Tibial nerve (tissue), 4 donors: ENCODE data around the gene SFXN5. TPM values are rescaled to one million over a fixed set of nuclear protein-coding genes. Genes with fewer than 3 reads are reported as not detected.
A peak's percentile ranks its signal among the peaks of the same experiment; 100 is the strongest.

ENCODE experiments used
- DNase-seq, 2 donors: peaks; one replicate each; pipeline ENCODE4 v3.0.0-alpha.2; 2019; ENCODE audit warnings: low spot score in 2 of 2
- H3K27ac ChIP-seq, 4 donors: fragments of 200-600 bp; sonication (generic) in 3 of 4; one replicate each; pipeline ENCODE4 v1.5.1; 2017 to 2019; ENCODE audit warnings: mild to moderate bottlenecking in 1 of 4
- H3K27me3 ChIP-seq, 2 donors: fragments of 200-600 bp; sonication (generic) in 1 of 2; one replicate each; pipeline versions ENCODE4 v1.5.1 to v1.6.0; 2017 to 2019
- H3K36me3 ChIP-seq, 3 donors: fragments of 200-600 bp; sonication (generic); one replicate each; pipeline ENCODE4 v1.5.1; 2018 to 2019
- H3K4me1 ChIP-seq, 4 donors: fragments of 200-600 bp; sonication (generic) in 3 of 4; one replicate each; pipeline ENCODE4 v1.5.1; 2017 to 2019
- H3K4me3 ChIP-seq, 4 donors: fragments of 200-600 bp; sonication (generic) in 3 of 4; one replicate each; pipeline ENCODE4 v1.5.1; 2017 to 2019; ENCODE audit warnings: mild to moderate bottlenecking in 1 of 4, moderate library complexity in 1 of 4
- H3K9me3 ChIP-seq, 4 donors: fragments of 200-600 bp; sonication (generic) in 3 of 4; one replicate each; pipeline ENCODE4 v1.5.1; 2017 to 2019
- CTCF ChIP-seq, 5 experiments: fragments of 200-600 bp in 3 of 5; fragments of 450-650 bp in 2 of 5; sonication (generic) in 3 of 5; IDR thresholded peaks; one replicate each; pipeline ENCODE4 v1.5.1; 2016 to 2019; ENCODE audit warnings: antibody characterized with exemption in 5 of 5, mild to moderate bottlenecking in 3 of 5, moderate library complexity in 2 of 5
- EP300 ChIP-seq, 2 donors: sonication (generic); formaldehyde crosslinking; IDR thresholded peaks; one replicate each; pipeline ENCODE4 v1.6.1; 2017; ENCODE audit warnings: antibody characterized with exemption in 2 of 2, mild to moderate bottlenecking in 1 of 2
- POLR2A ChIP-seq, 2 donors: fragments of 450-650 bp; IDR thresholded peaks; one replicate each; pipeline ENCODE4 v1.6.1; 2017; ENCODE audit warnings: antibody characterized with exemption in 2 of 2, mild to moderate bottlenecking in 2 of 2, moderate library complexity in 2 of 2
- WGBS, 2 donors: methylation state at CpG; one replicate each; pipeline ENCODE4 v1.1.5; 2018; 5-methylcytosine and 5-hydroxymethylcytosine counted together
- total RNA-seq, 4 donors: library from RNA; depleted of rRNA; stranded (reverse); fragments of >200 nt; gene quantifications; one replicate each; pipeline ENCODE4 v1.1.0, GENCODE V29; 2016

SFXN5 gene
- total RNA-seq, 4 donors from 2014 or later = 13.8 to 58.1 (median 21.7) TPM

GRCh38 chr2:72921853-72922252 is 149.7 kb downstream of the SFXN5 start:
- Histone ChIP-seq H3K9me3 (no peaks in the 10 kb centered on the region), H3K27ac (no peak overlapping the region), H3K36me3 (no peaks in the 10 kb centered on the region), H3K4me3 (no peak overlapping the region), H3K27me3 (peaks cover 5 to 99% of the 10 kb centered on the region in 2 donors), H3K4me1 (peaks cover 0 to 59% (median 33%) of the 10 kb centered on the region in 4 donors)
- 89 to 100% methylated on average over 1 of the region's 1 CpG for WGBS, 2 donors
- no peak for DNase-seq
- TF ChIP-seq POLR2A (IDR thresholded peaks at IDR 0.05) (no peak), CTCF (IDR thresholded peaks at IDR 0.05) (no peak), EP300 (IDR thresholded peaks at IDR 0.05) (no peak)

GRCh38 chr2:72921088-72921851 is 150.2 kb downstream of the SFXN5 start:
- H3K36me3 ChIP-seq = no peaks in the 10 kb centered on the region
- peaks cover 5 to 99% of the 10 kb centered on the region in 2 donors for H3K27me3 ChIP-seq
- H3K27ac ChIP-seq = no peak overlapping the region
- DNase-seq = no peak
- H3K4me3 ChIP-seq = no peak overlapping the region
- WGBS, 2 donors = 24 to 38% methylated on average over 13 to 15 of the region's 15 CpGs
- H3K9me3 ChIP-seq = no peaks in the 10 kb centered on the region
- TF ChIP-seq CTCF (IDR thresholded peaks at IDR 0.05) = no peak
- TF ChIP-seq POLR2A (IDR thresholded peaks at IDR 0.05) = no peak
- TF ChIP-seq EP300 (IDR thresholded peaks at IDR 0.05) = no peak
- peaks cover 0 to 65% (median 39%) of the 10 kb centered on the region in 4 donors for H3K4me1 ChIP-seq

- DNase-seq = no peak
- H3K9me3 ChIP-seq = no peaks in the 10 kb centered on the region
- H3K4me1 ChIP-seq = peaks cover 0 to 70% (median 46%) of the 10 kb centered on the region in 4 donors
These were observed 151.0 kb downstream of the SFXN5 start for GRCh38 chr2:72920318-72921087.

GRCh38 chr2:72919414-72920317 is 151.8 kb downstream of the SFXN5 start:
- H3K27me3 ChIP-seq = peaks cover 7 to 99% of the 10 kb centered on the region in 2 donors
- H3K4me1 ChIP-seq = peaks cover 0 to 70% (median 51%) of the 10 kb centered on the region in 4 donors
- TF ChIP-seq POLR2A (IDR thresholded peaks at IDR 0.05) (no peak), EP300 (IDR thresholded peaks at IDR 0.05) (peak in 1 of 2 donors; percentile 23)
- no peak overlapping the region for H3K27ac ChIP-seq
- H3K9me3 ChIP-seq = no peaks in the 10 kb centered on the region
- 5 to 9% methylated on average over 25 to 48 of the region's 48 CpGs for whole genome bisulfite sequencing, 2 donors
- DNase-seq = no peak
- no peaks in the 10 kb centered on the region for H3K36me3 ChIP-seq
- peak overlapping the region in 2 of 4 donors; percentile 25 to 40 for H3K4me3 ChIP-seq

More at GRCh38 chr2:72920318-72921087, 151.0 kb downstream of the SFXN5 start:
- TF ChIP-seq CTCF (IDR thresholded peaks at IDR 0.05) = no peak
- peak in 1 of 2 donors; percentile 77 for TF ChIP-seq EP300 (IDR thresholded peaks at IDR 0.05)
- TF ChIP-seq POLR2A (IDR thresholded peaks at IDR 0.05) = no peak
- WGBS, 2 donors = 4% methylated on average over 44 to 51 of the region's 77 CpGs
- Histone ChIP-seq H3K27ac (no peak overlapping the region), H3K4me3 (peak overlapping the region in 2 of 4 donors; percentile 25 to 40), H3K27me3 (peaks cover 7 to 99% of the 10 kb centered on the region in 2 donors), H3K36me3 (no peaks in the 10 kb centered on the region)
